ENCODE results near the gene GALNTL6. TPM values are rescaled to one million over a fixed set of nuclear protein-coding genes. Genes with fewer than 3 reads are reported as not detected.

The GALNTL6 gene
- total RNA-seq, 1 experiment from 2014 or later: not detected

DNA sequence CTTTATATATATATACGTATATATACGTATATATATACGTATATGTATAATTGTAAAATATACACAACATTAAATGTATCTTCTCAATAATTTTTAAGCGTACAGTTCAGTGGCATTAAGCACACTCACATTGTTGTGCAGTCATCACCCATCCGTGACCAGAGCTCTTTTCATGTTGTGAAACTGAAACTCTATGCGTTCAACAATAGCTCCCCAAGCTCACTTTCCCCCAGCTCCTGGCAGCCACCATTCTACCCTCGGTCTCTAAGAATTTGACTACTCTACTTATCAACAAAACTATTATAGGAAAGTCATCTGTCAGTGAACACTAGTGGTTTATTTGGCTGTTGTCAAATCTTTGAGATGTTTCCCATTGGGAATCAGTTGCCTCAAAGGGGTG, 733.6 kb downstream of the GALNTL6 start:
- BruUV-seq (replicated peaks): no TSS peak

GRCh38 chr4:172547724-172548123, 734.5 kb downstream of the GALNTL6 start:
- no TSS peak for BruUV-seq (replicated peaks)
- ChIA-PET POLR2A (no interaction called here), CTCF (no interaction called here), RAD21 (ENCODE audit: low non-redundant PET in 1 of 2, low total read pairs in 2 of 2, uncharacterized antibody in 2 of 2, unreplicated experiment in 2 of 2) (no interaction called here)
- H3K27me3 ChIP-seq (ENCODE audit: insufficient read depth, low read length): no peaks in the 10 kb centered on the region
- no peak overlapping the region for H3K4me2 ChIP-seq (ENCODE audit: low read length)
- no peaks in the 10 kb centered on the region for H3K9me2 ChIP-seq (ENCODE audit: insufficient read depth)
- H4K20me1 ChIP-seq (ENCODE audit: insufficient read depth): no peaks in the 10 kb centered on the region
- H3K9me3 ChIP-seq (ENCODE audit: control insufficient read depth in 1 of 2, insufficient read depth in 1 of 2, low read depth in 1 of 2, low read length in 2 of 2): no peaks in the 10 kb centered on the region
- no peak overlapping the region for H3K9ac ChIP-seq (ENCODE audit: low read length)
- no peak overlapping the region for H3K27ac ChIP-seq (ENCODE audit: low read depth, low read length)
- H3K79me2 ChIP-seq (ENCODE audit: insufficient read depth, low read length): no peaks in the 10 kb centered on the region
- intact Hi-C loops (cut with micrococcal nuclease): no loop called here
- no peaks in the 10 kb centered on the region for H3K4me1 ChIP-seq (ENCODE audit: control insufficient read depth in 1 of 2, insufficient read depth in 2 of 2, low read length in 2 of 2)
- no peak for DNase-seq (ENCODE audit: low read depth, low spot score)
- H3K36me3 ChIP-seq (ENCODE audit: control insufficient read depth in 1 of 2, insufficient read depth in 2 of 2, low read length in 2 of 2): no peaks in the 10 kb centered on the region
- ATAC-seq: no peak
- H2AFZ ChIP-seq (ENCODE audit: low read depth, low read length, poor library complexity, severe bottlenecking): no peak overlapping the region
- H3K4me3 ChIP-seq (replicated peaks in 1 of 2; ENCODE audit: low read depth in 1 of 2, low read length in 2 of 2): no peak overlapping the region
- TF ChIP-seq POLR2A (IDR thresholded peaks at IDR 0.05; ENCODE audit: borderline replicate concordance, extremely low read depth, insufficient read depth, insufficient read length) (no peak), ELF1 (IDR thresholded peaks at IDR 0.05; ENCODE audit: borderline replicate concordance, low read depth) (no peak), EGR1 (IDR thresholded peaks at IDR 0.05; ENCODE audit: low read depth) (no peak), TCF7L2 (IDR thresholded peaks at IDR 0.05; ENCODE audit: borderline replicate concordance, extremely low read depth, insufficient read depth, insufficient read length) (no peak), POLR2AphosphoS5 (IDR thresholded peaks at IDR 0.05; ENCODE audit: low read depth, low read length) (no peak), SP1 (IDR thresholded peaks at IDR 0.05; ENCODE audit: low read depth) (no peak), JUND (IDR thresholded peaks at IDR 0.05) (no peak), SRF (IDR thresholded peaks at IDR 0.05; ENCODE audit: low read depth) (no peak)
- TF ChIP-seq, protein P1, sequence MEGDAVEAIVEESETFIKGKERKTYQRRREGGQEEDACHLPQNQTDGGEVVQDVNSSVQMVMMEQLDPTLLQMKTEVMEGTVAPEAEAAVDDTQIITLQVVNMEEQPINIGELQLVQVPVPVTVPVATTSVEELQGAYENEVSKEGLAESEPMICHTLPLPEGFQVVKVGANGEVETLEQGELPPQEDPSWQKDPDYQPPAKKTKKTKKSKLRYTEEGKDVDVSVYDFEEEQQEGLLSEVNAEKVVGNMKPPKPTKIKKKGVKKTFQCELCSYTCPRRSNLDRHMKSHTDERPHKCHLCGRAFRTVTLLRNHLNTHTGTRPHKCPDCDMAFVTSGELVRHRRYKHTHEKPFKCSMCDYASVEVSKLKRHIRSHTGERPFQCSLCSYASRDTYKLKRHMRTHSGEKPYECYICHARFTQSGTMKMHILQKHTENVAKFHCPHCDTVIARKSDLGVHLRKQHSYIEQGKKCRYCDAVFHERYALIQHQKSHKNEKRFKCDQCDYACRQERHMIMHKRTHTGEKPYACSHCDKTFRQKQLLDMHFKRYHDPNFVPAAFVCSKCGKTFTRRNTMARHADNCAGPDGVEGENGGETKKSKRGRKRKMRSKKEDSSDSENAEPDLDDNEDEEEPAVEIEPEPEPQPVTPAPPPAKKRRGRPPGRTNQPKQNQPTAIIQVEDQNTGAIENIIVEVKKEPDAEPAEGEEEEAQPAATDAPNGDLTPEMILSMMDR (IDR thresholded peaks at IDR 0.05 in 2 of 3, conservative IDR thresholded peaks at IDR 0.05 in 1 of 3; ENCODE audit: borderline replicate concordance in 1 of 3, insufficient read depth in 1 of 3, low read depth in 2 of 3, low read length in 2 of 3): no peak
- TF ChIP-seq, protein P2, sequence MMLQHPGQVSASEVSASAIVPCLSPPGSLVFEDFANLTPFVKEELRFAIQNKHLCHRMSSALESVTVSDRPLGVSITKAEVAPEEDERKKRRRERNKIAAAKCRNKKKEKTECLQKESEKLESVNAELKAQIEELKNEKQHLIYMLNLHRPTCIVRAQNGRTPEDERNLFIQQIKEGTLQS (IDR thresholded peaks at IDR 0.05): no peak
- TF ChIP-seq, protein P3, sequence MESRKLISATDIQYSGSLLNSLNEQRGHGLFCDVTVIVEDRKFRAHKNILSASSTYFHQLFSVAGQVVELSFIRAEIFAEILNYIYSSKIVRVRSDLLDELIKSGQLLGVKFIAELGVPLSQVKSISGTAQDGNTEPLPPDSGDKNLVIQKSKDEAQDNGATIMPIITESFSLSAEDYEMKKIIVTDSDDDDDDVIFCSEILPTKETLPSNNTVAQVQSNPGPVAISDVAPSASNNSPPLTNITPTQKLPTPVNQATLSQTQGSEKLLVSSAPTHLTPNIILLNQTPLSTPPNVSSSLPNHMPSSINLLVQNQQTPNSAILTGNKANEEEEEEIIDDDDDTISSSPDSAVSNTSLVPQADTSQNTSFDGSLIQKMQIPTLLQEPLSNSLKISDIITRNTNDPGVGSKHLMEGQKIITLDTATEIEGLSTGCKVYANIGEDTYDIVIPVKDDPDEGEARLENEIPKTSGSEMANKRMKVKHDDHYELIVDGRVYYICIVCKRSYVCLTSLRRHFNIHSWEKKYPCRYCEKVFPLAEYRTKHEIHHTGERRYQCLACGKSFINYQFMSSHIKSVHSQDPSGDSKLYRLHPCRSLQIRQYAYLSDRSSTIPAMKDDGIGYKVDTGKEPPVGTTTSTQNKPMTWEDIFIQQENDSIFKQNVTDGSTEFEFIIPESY (IDR thresholded peaks at IDR 0.05; ENCODE audit: extremely low read depth, insufficient replicate concordance, low read length): no peak

More for the DNA sequence above, 733.6 kb downstream of the GALNTL6 start:
- ChIA-PET CTCF (no interaction called here), RAD21 (ENCODE audit: low non-redundant PET in 1 of 2, low total read pairs in 2 of 2, uncharacterized antibody in 2 of 2, unreplicated experiment in 2 of 2) (no interaction called here), POLR2A (no interaction called here)
- no peak overlapping the region for H3K4me3 ChIP-seq (replicated peaks in 1 of 2; ENCODE audit: low read depth in 1 of 2, low read length in 2 of 2)
- H3K27ac ChIP-seq (ENCODE audit: low read depth, low read length): no peak overlapping the region
- H3K9me2 ChIP-seq (ENCODE audit: insufficient read depth): no peaks in the 10 kb centered on the region
- intact Hi-C loops (cut with micrococcal nuclease): no loop called here
- H3K9ac ChIP-seq (ENCODE audit: low read length): no peak overlapping the region
- H2AFZ ChIP-seq (ENCODE audit: low read depth, low read length, poor library complexity, severe bottlenecking): no peak overlapping the region
- no peaks in the 10 kb centered on the region for H3K27me3 ChIP-seq (ENCODE audit: insufficient read depth, low read length)
- TF ChIP-seq SRF (IDR thresholded peaks at IDR 0.05; ENCODE audit: low read depth) (no peak), JUND (IDR thresholded peaks at IDR 0.05) (no peak), ELF1 (IDR thresholded peaks at IDR 0.05; ENCODE audit: borderline replicate concordance, low read depth) (no peak), ZNF274 (IDR thresholded peaks at IDR 0.05; ENCODE audit: low read depth, low read length) (no peak), POLR2A (IDR thresholded peaks at IDR 0.05; ENCODE audit: borderline replicate concordance, extremely low read depth, insufficient read depth, insufficient read length) (no peak), SIN3A (IDR thresholded peaks at IDR 0.05; ENCODE audit: low read depth) (no peak), FOSL1 (IDR thresholded peaks at IDR 0.05; ENCODE audit: low read depth) (no peak)
- TF ChIP-seq, protein P2 (IDR thresholded peaks at IDR 0.05): no peak
- no peaks in the 10 kb centered on the region for H3K9me3 ChIP-seq (ENCODE audit: control insufficient read depth in 1 of 2, insufficient read depth in 1 of 2, low read depth in 1 of 2, low read length in 2 of 2)
- DNase-seq (ENCODE audit: low read depth, low spot score) (no peak), ATAC-seq (no peak)
- no peaks in the 10 kb centered on the region for H3K4me1 ChIP-seq (ENCODE audit: control insufficient read depth in 1 of 2, insufficient read depth in 2 of 2, low read length in 2 of 2)
- no peaks in the 10 kb centered on the region for H3K36me3 ChIP-seq (ENCODE audit: control insufficient read depth in 1 of 2, insufficient read depth in 2 of 2, low read length in 2 of 2)
- no peaks in the 10 kb centered on the region for H3K79me2 ChIP-seq (ENCODE audit: insufficient read depth, low read length)
- no peak overlapping the region for H3K4me2 ChIP-seq (ENCODE audit: low read length)
- no peaks in the 10 kb centered on the region for H4K20me1 ChIP-seq (ENCODE audit: insufficient read depth)
